ENCODE results near the gene NAV2.

NAV2 gene

DNA sequence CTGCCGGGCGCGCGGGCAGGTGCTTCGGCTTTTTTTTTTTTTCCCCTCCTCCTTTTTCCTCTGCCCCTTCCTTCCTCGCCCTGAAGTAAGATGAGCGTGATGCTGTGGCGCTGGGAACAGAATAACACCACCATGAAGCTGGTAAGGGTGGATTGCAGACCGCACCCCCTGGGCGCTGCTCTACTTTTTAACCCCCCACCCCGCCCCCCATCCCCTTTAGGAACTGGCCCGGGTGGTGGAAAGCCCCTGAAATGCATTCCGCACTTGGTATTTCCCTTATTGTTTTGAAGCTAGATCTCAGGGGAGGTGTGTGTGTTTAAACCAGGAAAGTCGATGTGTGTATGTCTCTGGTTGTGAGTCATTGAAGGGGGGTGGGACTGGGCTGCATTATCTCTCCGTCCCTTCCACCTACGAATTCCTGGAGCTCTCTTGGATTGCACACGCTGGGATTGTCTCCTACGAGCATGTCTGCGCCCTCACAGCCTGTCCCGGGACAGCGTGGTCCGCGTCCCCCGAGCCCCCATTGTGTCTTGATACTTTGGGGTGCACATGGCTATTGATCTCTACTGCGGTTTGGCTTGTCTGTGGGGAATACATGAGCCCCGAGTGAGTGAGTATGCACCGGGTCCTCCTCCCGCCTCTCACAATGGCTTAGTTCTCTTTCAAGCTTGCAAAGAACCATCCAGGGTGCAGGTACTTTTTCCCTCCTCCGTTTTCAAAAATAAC is 64.9 kb downstream of the NAV2 start:
- no peak for DNase-seq (ENCODE audit: low read depth)

DNA sequence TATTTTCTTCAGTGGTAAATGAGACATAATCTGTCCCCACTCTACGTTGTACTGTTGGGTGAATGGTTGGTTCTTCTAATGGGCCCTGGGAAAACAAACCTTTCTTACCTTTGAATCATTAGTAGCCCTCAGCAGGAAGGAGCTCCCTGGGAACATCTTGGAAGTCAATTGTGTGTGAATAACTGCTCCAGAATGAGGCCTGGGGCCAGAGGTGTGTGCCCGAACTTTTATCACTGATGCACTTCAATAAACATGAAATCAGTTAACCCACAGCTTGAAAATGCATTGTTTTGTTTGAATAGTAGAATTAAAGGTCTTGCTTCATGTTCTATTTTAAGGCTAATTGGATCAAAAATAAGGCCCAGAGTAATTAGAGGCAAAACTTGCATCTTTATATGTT is 67.1 kb downstream of the NAV2 start:
- DNase-seq (ENCODE audit: low read depth) = no peak

DNA sequence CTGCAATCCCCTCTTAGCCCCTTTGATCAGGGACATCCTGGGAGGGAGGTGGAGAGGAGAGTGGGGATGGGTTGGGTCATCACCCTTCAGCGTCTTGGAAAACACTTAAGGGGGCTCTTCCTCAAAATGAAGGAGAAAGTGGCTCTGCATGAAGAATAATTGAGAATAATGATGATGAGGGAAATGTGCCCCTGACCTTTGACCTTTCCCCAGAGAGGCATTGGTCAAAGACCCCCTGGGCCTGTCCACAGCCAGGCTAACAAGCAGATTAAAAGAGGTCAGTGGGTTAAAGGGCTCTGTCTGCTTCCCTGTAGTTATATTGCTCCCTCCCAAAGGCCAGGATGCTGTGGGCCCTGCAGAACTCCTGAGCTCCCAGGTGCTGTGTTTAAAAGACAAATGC is 68.7 kb downstream of the NAV2 start:
- DNase-seq (ENCODE audit: low read depth) = no peak

DNA sequence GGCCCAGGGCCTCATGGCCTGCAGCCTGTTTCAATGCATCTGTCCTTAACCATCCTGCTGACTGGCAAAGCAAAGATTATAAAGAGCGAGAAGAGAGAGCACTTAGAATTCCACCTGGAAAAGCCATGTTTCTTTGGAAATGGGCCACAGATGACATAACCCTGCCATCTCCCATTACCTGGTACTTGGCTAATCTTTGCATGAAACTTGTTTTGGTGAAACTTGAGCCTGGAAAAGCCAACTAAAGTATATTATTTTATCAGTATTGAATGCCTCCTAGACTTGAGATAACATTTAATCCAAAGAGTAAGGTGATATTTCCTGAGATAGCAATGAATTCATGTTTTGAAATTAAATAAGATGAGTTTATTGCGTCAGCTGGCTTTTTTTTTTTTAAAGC is 72.6 kb downstream of the NAV2 start:
- no peak for DNase-seq (ENCODE audit: low read depth)

DNA sequence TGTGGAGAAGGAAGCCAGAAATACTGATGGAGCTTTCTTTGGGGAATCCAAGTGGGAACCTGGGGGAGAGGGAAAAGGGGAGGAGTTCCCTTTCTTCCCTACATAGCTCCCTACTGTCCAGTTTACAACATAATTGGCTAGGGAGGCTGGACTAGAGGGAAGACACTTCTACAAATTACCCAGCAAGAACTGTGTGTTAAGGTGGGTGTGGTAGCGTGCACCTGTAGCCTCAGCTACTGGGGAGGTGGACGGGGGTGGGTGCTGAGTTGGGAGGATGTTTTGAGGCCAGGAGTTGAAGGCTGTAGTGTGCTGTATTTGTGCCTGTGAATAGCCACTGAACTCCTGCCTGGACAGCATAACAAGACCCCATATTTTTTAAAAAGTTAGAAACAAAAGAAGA is 74.0 kb downstream of the NAV2 start:
- no peak for DNase-seq (ENCODE audit: low read depth)

DNA sequence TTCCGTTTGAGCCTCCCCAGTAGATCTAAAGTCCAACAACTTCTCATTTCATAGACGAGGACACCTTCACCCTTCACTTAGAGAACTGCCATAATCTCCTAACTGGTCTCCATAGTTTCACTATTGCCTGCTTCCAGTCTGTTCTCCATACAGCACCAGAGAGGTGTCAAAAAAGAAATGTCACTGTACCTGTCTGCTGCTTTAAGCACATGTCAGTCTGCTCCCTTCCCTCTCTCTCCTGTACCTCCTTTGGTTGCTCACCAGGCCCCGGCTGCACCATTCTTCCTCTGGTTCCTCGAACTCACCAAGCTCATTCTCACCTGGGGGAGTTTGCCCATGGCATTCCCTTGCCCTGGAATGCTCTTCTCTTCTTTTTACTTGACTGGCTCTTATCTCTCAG is 75.8 kb downstream of the NAV2 start:
- DNase-seq (ENCODE audit: low read depth) = no peak

DNA sequence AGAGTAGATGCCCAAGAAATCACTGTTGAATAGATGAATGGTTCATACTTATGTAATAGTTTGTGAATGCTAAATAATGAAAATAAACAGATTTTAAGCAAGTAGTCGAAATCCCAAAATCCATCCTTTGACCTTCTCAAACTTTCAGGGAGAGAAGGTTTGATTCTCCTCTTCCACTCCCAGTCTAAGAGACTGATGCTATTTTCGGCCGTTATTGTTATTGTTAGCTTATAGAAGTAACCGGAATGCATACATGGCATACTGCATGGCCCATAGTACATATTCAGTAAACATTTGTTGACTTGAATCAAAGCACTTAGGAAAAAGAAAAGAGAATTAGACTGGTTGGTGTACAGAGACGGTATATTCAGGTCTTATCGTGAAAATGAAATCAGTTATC is 76.6 kb downstream of the NAV2 start:
- no peak for DNase-seq (ENCODE audit: low read depth)

DNA sequence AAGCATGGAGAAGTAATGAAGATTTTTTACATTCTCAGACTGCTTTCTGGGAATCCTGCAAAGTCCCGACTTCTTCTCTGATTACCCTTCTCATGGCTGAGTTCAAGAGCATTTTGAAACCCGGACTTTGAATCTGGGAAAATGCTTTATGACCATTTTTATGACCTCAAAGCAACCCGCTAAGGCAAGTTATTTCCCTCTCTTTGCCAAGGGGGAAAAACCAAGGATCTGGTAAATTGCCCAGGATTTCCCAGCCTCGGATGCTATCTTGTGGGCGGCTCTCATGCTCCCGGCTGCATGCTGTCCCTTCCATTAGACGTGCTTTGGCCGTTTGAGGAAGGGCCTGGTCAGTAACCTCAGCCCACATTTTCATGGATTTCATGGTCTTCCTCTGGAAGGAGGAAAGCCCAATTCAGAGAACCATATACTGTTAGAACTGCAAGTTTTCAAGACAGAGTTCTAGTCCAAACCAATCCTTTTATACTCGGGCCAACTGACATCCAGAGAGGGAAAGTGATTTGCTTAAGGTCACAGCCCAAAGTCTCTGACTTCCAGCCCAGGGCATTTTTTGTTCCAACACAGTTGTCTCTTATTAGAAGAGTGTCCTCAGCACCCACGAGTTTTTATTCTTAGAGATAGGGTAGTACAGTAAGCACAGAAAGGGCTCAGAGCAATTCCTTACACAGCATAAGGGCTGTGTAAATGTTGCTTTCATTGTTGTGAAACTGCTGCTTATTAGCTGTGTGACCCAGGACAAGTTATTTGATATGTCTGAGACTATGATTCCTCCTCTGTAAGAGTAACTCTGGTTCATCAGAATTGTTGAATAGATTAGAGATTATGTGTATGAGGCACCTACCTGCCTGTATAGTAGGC is 77.4 kb downstream of the NAV2 start:
- no peak for DNase-seq (ENCODE audit: low read depth)

DNA sequence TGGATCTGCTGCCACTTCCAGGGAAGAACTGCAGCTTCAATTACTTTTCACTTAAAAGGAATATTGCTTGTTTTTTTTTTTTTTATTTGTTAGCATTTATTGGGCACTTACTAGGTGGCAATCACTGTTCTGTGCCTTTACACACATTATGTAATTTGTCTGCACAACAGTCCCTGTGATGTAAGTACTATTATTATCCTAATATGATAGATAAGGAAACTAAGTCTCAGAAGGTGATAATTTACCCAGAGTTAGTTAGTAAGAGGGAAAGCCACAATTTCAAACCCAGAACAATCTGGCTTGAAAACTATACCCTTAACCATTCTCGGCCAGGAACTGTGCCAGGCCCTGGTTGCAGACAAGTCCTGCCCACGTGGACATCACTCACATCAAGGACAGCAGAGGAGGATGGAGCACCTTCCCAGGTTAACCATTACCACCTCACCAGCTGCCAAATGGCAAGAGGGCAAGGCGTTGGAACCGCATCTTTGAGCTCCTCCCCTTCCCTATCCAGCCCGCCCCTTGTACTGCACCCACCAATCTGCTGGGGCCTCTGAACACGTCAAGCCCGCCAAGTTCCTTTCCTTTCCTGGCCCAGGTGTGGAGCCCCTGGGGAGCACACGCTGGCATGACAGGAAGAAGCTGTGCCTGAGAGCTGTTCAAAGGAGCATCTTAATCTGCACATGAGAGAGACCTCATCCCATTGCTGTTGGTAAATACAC is 78.4 kb downstream of the NAV2 start:
- no peak for DNase-seq (ENCODE audit: low read depth)

DNA sequence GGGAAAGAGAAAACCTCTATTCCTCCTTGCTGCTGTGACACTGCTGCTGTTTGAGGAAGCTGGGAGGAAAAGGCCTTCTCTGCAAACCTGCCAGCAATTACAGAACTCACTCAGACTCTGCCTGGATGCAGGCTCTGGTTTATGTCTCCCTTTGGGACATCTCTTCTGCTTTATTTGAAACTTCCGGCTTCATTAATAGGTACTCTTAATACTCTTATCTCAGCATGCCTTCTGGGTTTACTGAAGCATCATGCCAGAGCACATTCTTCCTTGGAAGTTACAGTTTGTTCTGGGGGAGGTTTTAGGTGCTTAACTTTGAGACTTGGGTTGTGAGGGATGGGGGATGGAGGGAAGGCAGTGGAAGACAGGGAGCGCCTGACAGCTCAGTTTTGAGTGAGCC is 79.9 kb downstream of the NAV2 start:
- DNase-seq (ENCODE audit: low read depth) = no peak

DNA sequence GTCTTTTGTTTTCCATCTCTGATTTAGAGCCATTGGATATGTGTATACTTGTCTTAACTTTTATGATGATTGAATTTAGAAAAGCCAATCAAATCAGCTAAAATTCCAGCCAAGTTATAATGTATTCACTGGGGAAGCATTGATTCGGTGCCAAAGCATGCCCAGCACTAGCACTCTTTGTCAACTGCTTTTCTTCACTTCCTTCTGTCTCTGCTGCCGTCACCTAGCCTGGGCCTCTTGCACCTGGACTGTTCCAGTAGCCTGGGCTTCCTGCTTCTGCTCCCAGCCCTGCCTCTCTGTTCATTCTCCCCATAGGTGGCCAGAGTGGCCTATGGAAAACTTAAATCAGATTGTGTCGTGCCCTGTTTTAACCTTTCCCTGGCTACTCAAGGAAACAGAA is 80.7 kb downstream of the NAV2 start:
- DNase-seq (ENCODE audit: low read depth) = no peak

DNA sequence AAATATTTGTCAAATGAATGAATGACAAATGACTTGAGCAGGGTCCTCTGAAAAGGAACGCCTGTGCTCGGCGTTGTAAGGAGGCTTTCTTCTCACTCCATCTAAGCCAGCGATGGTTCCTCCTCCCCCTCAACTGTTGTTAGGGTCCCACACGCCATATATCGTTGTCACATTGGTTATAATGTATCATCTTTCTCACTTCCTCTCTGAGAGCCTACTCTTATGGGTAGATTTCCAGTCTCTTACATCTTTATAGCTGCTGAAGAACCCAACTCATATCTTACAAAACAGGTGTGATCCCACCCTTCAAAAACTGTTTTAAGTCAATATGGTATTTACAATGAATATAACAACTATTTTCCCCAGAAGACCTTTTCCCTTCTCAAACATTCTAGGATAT is 81.5 kb downstream of the NAV2 start:
- DNase-seq (ENCODE audit: low read depth) = no peak

DNA sequence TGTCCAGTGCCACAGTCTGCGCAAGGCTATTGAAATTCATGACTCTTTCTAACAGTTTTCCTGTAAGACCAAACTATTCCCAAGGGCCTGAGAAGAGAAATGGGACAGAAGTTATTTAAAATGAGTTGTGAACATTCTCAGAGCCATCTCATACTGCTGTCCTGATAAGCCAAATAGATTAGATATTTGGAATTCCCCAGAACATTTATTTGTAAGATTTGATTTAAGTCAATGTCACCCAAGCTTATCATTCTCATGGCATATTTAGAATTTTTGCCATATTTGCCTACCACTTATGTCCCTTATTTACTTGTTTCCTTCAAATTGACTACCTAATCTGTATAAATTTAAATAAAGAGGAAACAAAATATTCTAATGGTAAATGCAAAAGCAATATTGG is 82.4 kb downstream of the NAV2 start:
- DNase-seq (ENCODE audit: low read depth) = no peak

DNA sequence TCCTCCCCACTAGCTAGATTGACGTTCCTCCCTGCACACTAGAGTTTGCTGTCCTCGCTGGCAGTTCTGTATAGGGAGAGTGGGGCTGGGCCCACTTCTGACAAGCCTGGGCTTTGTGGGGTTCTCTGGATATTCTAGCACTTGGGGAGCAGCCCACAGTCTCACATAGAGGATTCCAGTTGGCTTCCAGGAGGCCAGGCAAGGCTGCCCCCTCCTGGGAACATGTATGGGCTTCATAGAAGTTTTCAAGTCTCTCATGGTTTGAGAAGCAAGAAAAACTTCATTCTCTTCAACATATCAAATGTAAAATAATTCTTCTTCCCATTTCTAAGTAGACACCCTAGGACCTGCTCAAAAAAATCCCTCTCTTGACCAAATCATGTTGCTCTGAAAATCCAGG is 87.5 kb downstream of the NAV2 start:
- no peak for DNase-seq (ENCODE audit: low read depth)

DNA sequence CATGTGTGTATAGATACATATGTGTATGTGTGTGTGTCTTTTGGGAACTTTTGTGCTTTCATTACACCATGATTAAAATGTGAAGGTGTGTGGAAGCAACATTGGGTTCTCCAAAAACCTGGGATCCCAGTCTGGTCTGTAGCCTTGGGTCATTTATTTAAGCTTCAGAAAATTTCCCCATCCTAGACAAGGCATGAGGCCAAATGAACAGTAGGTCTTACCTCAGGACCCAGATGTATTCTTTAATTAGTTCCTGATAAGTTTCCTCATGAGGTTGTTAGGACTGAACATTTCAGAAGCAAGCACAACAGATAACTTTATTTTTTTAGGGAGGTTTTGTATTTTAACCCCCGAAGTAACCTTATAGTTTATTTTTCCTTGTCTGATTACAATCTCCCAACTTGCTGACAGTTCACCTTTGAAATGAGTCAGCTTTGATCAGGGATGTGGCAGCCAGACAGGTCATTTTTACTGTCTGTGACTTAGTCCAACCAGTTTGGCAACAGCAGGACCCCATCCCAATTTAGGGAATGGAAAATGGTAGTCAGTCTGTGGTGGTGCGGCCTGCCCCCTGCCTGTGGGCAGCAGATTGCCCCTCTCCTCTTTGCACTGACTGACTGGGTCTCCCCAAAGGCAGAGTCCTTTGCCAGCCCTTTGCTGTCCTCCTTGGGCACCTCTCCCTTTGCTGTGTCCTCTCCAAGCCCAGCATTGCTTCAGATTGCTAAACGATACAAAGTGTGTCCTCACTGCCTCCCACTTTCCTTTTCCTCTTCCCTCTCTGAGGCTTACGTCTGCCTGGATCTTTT is 88.3 kb downstream of the NAV2 start:
- no peak for DNase-seq (ENCODE audit: low read depth)

DNA sequence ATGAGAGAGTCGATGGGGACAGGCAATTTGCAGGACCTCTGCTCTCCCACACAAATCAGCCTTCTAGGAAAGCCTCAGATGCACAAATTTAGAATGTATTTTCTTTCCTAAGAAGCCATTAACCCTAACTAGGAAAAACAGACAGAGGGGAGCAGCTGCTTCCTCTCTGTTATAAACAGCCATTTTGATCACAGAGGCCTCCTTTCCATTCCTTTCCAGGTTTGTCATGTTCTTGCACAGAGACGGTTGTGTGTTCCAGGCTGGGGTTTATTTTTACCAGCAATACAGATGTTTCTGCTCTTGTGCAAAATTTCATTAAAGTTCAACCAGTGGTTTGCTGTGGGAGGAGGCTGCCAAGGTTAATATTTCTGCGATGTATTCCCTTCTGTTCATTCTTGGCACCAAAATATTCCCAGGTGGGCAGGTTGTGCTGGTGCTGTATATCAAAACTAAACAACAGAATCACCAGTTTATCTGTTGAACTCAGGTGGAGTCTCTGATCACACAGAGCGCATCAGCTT is 90.2 kb downstream of the NAV2 start:
- no peak for DNase-seq (ENCODE audit: low read depth)

DNA sequence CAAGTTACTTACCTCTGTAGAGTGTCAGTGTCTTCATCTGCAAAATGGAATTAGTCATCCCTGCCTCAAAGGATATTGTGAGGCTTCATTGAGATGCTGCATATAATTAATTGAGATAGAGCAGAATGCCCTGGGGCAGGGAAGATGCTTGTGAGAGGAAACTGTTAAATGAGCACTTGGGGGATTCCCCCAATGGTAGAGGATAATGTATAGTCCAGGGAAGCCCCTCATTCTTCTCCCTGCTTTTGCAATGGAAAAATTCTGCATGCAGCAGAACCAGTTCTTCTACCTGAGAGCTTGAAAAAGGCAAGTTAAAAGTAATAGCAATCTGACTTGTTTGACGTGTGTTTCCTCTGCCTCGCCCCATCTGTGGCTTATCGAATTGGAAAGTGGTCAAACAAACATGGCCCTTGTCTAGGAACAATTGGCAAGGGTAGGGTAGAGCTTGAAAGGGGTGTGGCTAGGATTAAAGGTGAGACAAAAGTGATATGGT is 90.9 kb downstream of the NAV2 start:
- no peak for DNase-seq (ENCODE audit: low read depth)

DNA sequence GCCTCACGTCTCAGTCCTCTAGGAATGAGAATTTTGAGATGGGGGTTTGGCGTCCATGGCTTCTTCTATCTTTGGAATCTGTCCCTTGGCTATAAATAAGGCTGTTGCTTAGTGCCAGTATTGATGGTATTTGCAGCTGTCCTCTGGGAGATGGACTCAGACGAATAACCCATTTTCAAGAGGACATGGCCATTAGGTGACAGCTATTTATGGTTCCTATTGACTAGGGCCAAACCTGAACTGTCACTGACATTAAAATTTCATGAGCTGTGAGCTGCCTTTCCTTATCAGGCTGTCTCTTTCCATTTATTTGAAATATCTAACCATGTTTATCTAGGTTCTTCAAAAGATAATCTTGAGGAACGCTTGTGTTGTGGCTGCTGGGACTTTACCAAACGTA is 92.7 kb downstream of the NAV2 start:
- DNase-seq (ENCODE audit: low read depth) = no peak

DNA sequence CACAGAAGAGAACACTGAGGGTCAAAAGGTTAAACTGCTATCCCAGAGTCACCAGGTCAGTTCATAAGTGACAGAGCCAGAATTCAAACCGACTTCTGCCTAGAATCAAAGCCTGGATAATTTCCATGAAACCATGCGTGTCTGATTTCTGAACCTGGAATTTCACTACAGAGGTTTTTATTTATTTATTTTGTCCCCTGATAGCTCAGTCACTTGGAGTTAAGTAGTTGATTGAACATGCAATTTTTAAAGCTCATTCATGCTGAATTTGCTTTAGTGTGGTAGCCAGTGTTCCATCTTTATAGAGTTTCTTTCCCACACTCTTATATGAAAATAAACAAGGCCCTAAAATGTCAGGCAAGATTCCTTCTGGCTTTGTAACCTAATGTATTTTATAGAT is 93.2 kb downstream of the NAV2 start:
- DNase-seq (ENCODE audit: low read depth) = no peak

DNA sequence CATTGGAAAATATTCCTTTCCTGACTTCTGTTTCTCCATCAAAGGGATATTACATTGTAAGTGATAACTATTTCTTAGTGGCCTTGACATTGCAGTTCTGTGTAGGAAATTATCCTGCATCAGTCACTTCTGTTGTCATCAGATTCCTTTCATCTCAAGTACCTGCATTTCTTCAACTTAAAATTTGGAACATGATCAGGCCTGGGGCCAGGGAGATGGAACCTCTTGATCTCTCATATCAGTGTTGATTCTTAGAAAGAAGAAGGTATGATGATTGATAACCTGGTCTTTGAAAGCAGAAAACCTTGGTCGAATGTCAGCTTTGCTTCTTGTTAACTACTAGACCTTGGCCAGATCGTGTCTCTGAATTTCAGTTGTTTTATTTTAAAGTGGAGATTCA is 93.6 kb downstream of the NAV2 start:
- no peak for DNase-seq (ENCODE audit: low read depth)

DNA sequence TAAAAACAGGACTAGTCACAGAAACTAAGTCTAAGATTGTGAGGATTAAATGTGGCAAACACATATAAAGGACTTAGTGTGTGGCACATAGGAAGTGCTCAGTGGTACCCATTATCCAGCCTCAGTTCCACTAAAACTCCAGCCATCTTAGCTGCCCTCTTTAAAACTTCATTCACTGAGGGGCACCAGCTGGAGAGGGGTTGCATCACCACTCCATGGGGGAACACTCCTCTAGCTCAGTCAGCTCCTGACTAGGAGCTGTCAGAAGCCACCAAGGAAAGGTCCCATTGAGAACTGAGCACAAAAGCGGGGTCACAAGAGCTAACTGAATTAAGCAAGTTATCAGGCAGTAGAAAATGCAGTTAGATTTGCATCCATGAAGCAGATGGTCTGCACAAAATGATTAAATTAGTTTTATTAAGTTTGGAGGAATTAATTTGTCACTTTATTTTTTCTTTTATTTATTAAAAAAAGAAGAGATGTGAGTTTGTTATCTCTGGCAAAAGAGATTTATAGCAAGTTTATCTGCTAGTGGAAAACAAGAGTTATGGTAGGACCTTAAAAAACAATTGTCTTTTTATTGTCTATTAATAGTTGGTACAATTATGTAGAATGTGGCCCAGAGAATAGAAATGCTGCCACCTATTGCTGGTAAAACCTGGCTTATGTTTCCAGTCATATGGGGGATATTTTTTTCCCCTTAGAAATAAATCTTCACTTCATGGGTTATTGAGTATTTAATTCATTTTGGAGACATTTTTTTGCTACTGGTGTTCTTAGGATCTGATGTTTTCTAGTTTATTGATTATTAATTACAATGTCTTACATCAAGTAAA is 95.7 kb downstream of the NAV2 start:
- no peak for DNase-seq (ENCODE audit: low read depth)
